Esophagus squamous epithelium (tissue), 4 donors: ENCODE data around the gene ZNF646.

Source experiments
- CTCF ChIP-seq, 6 experiments: fragments of 450-650 bp in 4 of 6; fragments of 200-600 bp in 2 of 6; sonication (generic) in 2 of 6; IDR thresholded peaks; one replicate each; pipeline ENCODE4 v1.5.1; 2016 to 2019; ENCODE audit warnings: antibody characterized with exemption in 6 of 6, mild to moderate bottlenecking in 4 of 6, moderate library complexity in 4 of 6
- POLR2A ChIP-seq, 4 donors: fragments of 450-650 bp; IDR thresholded peaks; one replicate each; pipeline ENCODE4 v1.6.1; 2017; ENCODE audit warnings: antibody characterized with exemption in 4 of 4, mild to moderate bottlenecking in 4 of 4, moderate library complexity in 3 of 4

DNA sequence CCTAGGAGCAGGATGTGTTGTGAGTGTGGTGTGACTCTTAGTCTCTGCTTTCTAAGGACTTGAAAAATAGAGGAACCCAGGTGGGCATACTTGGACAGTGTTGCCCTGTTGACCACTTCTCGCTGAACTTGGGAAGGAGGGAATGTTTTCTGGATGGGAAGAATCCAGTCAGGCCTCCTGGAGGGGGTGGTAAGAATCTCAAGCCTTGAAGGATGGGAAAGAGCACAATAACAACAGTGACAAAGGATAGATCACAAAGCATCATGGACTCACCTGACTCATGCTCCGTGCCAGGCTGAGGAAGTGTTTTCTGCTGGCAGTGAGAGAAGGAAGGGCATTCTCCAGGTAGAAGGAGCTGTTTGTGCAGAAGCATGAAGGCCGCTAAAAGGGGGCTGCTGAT, 51.6 kb downstream of the ZNF646 start:
- TF ChIP-seq CTCF (IDR thresholded peaks at IDR 0.05) (no peak), POLR2A (IDR thresholded peaks at IDR 0.05) (no peak)
